HG02973 (cell line): ENCODE measurements around the gene AIDA.
"Not testable (repeated sequence)": the region's sequence is repeated elsewhere in the genome, so short reads cannot be mapped to it uniquely, and the experiment has no call there.

Experiments used
- ATAC-seq: cut with Tn5 transposase; IDR thresholded peaks from one replicate; pipeline ENCODE4 v1.9.1; 2021; ENCODE audit warnings: moderate library complexity; ENCODE audit not compliant: unreplicated experiment

Gene AIDA, protein sequence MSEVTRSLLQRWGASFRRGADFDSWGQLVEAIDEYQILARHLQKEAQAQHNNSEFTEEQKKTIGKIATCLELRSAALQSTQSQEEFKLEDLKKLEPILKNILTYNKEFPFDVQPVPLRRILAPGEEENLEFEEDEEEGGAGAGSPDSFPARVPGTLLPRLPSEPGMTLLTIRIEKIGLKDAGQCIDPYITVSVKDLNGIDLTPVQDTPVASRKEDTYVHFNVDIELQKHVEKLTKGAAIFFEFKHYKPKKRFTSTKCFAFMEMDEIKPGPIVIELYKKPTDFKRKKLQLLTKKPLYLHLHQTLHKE

DNA sequence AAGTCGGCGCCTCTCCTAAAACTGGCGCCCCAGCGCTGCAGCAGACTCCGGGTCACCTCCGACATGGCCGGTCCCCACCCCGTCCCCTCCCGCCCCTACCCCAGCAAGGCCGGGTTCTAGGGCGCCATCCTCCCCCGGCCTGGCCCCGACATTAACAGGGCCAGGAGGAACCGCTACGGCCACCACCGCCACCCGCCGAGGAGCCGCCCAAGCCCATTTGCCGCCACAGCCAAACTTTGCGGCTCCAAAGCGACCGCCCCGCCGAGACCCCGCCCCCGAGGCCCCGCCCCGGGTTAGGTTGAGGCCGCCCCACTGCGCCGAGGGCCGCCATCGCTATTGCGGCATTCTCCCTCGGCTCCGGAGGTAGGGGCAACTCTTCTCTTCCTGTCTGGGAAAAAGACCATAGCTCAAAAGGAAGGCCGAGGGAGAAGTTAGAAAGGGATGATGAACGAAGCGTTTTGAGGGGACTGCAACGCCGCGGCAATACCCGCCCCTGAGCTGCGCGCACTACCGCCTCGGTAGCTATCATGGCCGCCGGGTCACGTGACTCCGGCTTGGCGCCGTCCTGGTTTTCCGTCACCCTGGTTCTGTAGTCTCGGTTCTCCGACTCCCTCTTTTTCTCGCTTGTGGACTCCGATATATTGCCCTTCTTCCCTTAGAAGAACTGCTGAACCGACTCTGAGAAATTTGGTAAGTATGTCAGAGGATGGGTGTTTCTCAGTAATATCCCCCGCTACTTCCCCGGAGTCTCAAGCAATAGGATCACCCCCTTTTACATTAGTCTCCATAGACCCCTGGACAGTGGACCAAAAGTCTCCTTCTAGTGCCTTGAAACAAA, at the start of gene AIDA, which contains the start of gene BROX:
TSS of gene AIDA (minus strand) at position 239 of the 838 bp plus-strand sequence. CDS start at position 65, 174 bp downstream.
TSS of gene BROX (plus strand) at position 312 of the 838 bp plus-strand sequence. CDS start 3,136 bp downstream, outside the sequence.
- peak; percentile 77 for ATAC-seq

DNA sequence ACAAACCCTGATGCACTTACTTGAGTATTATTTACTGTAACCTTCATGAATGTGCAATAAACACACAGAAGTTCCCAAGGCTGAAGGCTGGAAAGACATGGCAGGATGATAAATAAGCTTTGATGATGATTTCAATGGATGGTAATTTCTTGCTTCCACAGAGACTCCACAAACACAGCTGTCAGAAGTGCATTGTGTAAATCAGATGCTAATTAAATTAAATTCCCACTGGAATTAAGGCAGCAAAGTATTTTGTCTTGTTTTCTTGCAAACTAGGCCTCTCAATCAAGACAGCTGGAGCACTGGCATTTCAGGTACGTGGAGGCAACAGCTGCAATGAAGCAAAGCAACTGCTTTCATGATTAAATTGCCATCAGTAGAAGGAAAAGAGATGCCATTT, 48.8 kb upstream of the AIDA start:
- ATAC-seq: no peak

DNA sequence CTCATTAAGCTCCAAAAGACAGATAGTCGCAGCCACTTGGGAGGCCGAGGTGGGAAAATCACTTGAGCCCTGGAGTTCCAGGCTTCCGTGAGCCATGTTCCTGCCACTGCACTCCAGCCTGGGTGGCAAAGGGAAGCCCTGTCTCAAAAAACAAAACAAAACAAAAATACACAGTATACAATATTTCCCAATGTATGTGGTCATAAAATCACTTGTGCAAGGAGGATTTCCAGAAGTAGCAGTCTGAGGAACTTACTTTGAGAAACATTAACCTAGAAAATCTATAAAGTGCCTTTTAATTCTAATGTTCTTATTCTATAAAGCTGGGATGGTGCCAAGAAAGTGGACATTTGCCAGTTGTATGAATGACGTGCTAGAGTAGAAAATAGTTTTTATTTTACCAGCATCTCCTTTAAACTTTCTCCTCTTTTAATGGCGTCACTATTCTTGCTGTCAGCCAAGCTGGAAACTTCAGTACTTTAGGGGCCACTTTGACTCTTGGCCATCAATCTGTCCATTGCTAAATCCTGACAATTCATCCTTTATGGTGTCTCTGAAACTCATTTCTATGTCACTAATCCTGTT, 47.3 kb upstream of the AIDA start:
- ATAC-seq: no peak

DNA sequence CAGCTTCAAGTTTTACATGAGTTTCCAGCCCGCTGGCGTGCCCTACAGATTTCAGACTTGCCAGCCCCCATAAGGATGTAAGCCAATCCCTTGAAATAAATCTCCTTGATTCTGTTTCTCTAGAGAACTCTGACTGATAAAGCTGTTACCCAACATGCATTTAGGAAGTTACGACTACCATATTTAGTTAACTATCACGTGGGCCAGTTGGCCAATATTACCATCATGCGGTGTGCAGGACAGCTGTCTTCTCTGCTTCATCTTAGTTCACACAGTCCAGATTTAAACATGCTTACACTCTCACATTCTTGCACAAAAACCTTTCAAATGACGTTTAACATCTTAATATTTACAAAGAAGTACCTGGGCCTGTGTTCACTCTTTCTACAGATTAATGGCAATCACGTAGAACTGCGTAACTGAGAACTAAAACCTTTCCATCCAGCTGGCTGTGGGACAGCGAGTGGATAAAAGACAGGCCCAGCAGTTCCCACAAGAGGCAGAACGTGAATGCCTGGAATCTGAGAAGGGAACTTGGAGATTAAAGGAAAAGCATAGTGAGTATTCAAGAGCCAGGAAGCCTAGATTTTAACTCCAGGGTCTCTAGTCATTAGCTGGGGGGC, 45.5 kb upstream of the AIDA start:
- ATAC-seq: no peak

DNA sequence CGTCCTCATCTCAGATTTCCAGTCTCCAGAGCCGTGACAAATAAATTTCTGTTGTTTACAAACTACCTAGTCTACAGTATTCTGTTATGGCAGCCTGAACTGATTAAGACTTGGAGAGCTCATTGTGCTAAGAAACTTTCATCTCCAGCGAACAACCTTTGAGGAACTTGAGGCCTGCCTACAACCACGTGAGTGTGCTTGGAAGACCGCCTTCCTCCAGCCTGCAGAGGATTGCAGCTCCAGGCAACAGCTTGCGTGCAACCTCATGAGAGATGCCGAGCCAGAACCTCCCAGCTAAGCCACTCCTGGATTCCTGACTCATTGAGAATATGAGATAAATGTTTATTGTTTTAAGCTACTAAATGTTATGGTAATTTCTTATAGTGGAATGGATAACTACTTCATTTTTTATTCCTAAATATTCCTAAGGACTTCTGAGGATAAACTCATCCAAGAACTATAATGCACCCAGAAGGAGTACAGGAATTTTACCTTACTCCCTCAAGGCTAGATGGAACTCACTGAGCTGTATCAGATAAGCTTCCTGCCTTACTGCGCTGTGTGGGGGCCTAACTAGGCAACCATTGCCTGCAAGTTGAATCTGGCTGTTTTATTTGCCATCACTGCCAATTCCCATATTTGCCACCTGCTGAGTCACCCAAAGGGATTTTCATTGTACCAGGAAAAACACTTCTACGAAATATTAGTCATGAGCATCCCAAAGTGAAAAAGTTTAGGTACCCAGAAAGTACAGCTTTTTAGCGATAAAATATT, 42.3 kb upstream of the AIDA start:
- no peak for ATAC-seq

DNA sequence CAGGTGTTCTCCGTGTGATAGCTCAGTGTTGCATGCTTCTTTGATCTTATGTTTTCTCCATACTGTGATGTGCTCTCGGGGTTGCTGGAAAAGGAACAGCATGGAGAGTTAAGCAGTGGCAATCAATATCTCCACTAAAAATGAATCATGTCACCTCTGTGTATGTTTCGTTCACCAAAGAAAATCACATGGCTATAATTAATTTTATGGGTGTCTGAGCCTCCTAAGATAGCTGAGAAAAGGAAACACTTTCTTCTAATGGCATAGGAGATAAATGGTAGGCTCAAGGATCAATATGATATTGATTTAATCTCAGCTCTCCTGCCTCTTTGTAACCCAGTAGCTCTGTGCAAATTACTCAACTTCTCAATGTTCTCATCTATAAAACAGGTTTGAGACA, 39.0 kb upstream of the AIDA start:
- no peak for ATAC-seq

DNA sequence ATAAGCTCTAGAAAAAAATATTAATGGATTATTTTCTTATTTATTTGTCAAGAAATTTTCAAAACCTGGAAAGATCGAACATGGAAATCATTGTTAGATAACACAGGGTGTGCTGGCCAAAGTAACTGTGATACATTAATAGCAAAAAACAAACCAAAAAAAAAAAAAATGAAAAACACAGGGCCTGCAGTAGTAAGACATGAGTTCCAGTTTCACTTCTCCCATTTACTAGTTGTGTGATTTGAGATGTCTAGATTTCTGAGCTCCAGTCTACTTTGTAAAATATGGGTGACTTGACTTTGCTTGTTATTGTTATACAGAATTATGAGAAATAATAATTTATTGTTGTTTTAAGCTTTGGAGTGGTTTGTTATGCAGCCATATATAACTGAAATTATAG, 38.4 kb upstream of the AIDA start:
- peak; percentile 74 for ATAC-seq

DNA sequence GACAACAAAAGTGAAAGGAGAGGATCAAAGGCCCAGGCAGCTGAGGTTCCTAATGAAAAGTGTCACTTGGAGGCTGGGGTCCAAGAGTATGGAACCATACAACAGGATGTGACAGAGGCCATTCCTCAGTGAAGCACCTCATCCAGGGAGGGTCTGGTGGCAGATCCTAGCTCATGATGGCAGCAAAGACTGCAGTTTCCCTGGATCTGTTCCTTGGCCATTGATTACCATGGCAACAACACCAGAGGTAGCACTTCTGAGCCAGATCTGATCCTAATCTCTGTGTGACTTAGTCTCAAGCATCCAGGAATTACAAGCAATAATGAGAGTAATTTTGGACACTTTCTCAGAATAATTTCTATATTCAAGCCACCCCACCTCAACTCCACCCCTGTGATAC, 37.6 kb upstream of the AIDA start:
- ATAC-seq: no peak

DNA sequence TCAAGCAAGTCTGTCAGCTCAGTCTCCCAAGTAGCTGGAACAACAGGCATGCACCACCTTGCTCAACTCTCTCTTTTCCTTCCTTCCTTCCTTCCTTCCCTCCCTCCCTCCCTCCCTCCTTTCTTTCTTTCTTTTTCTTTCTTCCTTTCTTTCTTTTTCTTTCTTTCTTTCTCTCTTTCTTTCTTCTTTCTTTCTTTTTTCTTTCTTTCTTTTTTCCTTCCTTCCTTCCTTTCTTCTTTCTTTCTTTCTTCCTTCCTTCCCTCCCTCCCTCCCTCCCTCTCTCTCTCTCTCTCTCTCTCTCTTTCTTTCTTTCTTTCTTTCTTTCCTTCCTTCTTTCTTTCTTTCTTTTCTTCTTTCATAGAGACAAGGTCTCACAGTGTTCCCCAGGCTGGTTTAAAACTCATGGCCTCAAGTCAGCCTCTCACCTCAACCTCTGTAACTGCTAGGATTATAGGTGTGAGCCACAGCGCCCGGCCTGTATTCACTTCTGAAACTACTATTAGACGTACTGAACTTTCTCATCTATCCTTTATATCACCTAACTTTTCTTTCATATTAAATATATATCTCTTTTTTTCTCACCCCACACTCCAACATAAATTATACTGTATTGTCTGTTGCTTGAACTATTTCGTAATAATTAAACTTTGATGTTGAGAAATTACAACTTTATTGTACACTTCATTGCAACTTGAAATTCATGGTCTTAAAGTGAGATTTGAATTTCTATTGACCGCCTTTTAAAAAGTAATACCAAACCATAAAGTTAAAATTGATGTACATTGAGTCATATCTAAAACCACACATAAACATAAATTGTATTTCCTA, 29.6 kb upstream of the AIDA start:
- not testable (repeated sequence) for ATAC-seq

DNA sequence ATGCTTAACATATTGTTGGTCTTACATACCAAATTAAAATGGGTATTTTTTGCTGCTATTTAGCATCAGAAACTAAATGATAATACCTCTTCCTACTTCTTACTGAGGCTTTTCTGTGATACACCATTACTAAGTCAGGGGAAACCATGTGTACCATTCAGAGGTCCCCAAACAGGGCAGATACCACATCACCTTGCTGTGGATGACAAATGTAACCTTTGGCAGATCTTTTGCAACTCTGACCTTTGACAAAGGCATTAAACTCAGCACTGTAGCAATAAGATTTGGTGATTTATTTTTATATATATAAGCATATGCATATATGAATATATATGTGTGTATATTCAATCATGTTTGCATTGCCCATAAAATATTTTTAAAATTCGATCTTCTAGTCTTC, 27.6 kb upstream of the AIDA start:
- no peak for ATAC-seq

DNA sequence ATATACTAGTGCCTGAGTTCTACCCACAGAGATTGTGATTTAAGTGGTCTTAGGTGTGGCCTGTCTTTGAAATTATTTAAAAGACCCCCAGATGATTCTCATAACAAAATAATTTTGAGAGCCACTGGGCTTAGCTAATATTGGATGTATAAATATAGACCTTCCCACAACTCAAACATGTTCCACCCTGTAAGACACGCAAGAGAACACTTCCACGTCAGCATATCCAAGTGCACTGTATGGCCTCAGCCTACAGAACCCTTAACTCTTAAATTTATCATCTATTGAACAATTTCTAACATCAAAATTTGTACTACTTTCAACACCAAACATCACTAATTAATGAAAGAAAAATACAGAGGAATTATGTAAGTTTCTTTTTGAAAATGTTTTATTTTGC, 27.2 kb upstream of the AIDA start:
- ATAC-seq: no peak

DNA sequence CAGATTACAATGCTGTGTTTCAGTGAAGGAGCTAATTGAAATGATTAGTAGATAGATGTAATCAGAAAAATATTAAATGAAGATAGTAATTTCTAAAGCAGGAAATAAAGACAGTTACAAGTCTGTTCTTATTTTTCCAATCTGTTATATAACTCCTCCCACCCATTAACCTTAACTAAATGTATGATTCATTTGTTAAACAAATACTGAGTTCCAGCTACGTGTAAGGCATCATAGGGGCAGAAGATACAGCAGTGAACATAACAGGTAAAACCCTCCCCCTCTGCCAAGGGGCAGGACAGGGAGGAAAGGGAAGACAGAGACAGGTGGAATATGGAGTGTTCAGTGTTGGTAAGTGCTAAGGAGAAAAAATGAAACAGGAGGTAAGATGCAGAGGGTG, 24.7 kb upstream of the AIDA start, which contains the start of gene FAM177B:
TSS of gene FAM177B (plus strand) at position 231 of the 400 bp plus-strand sequence. CDS start 9,344 bp downstream, outside the sequence.
- no peak for ATAC-seq

DNA sequence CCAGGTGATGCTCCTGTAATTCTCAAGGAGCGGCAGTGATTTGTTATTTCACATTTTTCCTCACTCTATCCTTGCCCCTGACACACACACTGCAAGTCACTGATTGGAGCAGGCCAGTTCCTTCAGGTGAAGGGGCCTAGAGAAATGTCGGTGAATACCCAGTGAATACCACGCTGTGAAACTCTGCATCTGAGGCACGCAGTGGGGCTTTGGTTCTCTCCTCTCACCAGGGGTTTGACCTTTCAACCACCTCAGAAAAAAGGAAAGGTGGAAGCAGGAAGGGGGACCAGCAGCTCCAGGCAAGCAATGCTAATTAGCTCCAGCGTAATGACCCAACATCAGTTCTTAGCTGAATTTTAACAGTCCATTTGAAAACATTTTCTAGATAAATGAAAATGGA, 24.2 kb upstream of the AIDA start:
- no peak for ATAC-seq

DNA sequence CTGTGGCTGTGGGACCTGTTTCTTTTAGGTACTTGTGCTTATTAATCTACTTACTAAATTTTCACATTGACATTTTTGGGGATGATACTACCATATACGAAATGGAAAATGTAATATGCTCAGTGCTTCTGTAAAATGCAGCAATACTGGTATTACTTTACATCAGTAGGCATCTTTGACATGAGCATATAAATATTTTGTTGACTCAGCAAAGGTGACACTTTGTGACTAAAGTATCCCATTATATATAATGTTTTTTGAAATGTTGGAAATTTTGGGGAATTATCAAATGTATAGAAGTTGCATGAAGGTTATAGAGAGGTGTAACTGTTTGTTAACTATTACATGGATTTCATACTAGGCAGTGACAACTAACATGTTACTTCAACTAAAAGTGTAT, 22.4 kb upstream of the AIDA start:
- ATAC-seq: no peak

DNA sequence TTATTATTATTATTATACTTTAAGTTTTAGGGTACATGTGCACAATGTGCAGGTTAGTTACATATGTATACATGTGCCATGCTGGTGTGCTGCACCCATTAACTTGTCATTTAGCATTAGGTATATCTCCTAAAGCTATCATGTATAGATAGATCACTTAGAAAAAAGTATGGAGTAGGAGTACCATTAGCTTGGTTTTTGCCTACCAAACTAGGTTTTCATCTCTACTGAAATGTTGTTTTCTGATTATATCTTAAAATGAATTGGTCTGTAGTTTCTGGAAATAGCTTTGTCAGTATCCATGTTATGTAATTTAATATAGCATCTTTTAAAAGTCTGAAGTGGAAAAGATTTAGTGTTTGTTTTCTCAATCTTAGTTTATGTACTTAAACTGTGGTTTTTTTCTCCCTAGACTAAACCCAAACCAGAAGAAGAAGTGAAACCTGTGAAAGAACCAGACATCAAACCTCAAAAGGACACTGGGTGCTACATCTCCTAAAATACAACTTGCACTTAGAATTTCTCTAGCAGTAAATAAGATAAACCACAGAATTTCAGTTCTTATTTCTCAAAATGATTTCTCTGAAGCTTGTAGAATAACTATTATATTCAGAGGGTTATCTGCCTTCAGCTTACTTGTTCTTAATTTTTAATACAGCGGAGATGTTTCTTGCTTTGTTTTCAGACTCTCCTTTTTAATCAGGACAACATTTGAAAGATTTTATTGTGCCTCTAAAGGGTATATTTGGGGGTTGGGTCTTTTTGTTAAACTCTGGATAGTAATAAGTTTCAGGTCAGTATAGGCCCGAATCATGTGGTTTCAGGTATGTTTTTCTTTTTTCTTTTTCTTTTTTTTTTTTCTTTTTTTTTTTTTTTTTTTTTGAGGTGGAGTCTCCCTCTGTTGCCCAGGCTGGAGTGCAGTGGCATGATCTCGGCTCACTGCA, 20.2 kb upstream of the AIDA start:
- peak; percentile 98 for ATAC-seq

DNA sequence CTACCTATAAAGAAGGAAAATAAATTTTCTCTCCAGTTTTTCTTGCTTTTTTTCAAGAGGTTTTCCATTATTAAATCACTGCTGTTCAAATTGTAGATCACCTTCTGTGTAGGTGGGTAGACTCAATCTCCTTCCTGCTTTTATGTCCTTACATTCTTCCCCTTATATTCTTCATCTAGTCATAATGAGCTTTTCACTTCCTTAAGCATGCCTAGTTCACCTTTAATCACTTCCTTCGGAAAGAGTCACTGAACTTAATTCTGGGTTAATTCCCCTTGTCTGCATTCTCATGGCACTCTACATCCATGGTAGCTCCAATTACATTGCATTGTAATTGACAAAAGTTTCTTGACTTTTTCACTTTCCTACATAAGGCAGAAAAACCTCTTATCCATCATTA, 18.6 kb upstream of the AIDA start:
- ATAC-seq: no peak

DNA sequence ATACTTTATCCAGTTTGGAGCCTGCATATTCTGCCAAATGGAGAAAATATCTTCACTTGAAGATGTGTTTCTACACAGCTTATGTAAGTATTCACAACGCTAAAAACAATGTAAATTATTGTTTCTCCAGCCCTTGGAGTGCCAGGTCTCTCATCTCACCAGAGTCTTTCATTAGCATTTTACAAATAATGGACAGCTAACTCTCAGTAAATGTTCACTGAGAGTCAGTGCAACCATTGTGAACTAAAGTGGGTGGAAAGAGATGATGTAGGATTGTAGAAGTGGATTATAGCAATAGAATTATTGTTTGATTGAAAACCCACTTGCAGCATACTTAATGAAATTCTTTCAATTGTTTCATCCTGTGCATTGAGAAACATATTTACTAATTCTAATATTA, 16.5 kb upstream of the AIDA start:
- no peak for ATAC-seq

DNA sequence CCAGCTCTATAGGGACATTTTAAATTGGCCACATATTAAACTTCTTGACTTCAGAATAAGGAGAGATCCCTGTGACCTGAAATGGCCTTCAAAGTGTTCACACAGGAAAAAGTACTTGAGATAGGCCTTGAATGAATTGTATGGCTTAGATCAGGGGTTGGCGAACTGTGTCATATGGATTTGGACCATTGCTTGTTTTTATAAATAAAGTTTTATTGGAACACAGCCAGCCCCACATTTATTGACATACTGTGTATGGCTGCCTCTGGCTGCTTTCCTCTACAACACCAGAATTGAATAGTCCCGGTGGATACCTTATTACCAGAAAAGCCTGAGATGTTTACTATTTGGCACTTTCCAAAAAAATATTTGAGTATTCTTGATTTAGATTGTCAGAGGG, 4.1 kb upstream of the AIDA start:
- ATAC-seq: no peak
